ENCODE measurements around the gene PDGFA. TPM values are rescaled to one million over a fixed set of nuclear protein-coding genes. Genes with fewer than 3 reads are reported as not detected.

PDGFA gene
- total RNA-seq, 2 experiments from 2014 or later, result 5.2 to 5.3 TPM

GRCh38 chr7:540579-540978, 20.9 kb upstream of the PDGFA start:
- no peak overlapping the region for H3K27ac Mint-ChIP-seq
- ChIA-PET POLR2A (no interaction called here), CTCF (no interaction called here)
- intact Hi-C loops (cut with DNase I, micrococcal nuclease), result no loop called here
- DNase-seq (no peak), ATAC-seq (no peak)
- H3K36me3 Mint-ChIP-seq (ENCODE audit: low read depth), result no peaks in the 10 kb centered on the region
- H3K9me3 Mint-ChIP-seq (ENCODE audit: low read depth), result peaks cover 4% of the 10 kb centered on the region
- H3K4me1 Mint-ChIP-seq, result peaks cover 5% of the 10 kb centered on the region
- H3K27me3 Mint-ChIP-seq, result no peaks in the 10 kb centered on the region
- no peak overlapping the region for H3K4me3 Mint-ChIP-seq

GRCh38 chr7:539731-540411, 20.2 kb upstream of the PDGFA start:
- no peak overlapping the region for H3K27ac Mint-ChIP-seq
- DNase-seq, result no peak
- no peak overlapping the region for H3K4me3 Mint-ChIP-seq
- no peaks in the 10 kb centered on the region for H3K36me3 Mint-ChIP-seq (ENCODE audit: low read depth)
- intact Hi-C loops (cut with DNase I, micrococcal nuclease), result no loop called here
- no peaks in the 10 kb centered on the region for H3K9me3 Mint-ChIP-seq (ENCODE audit: low read depth)
- ATAC-seq, result no peak
- CTCF ChIA-PET, result no interaction called here
- H3K27me3 Mint-ChIP-seq, result no peaks in the 10 kb centered on the region
- POLR2A ChIA-PET, result no interaction called here
- peaks cover 5% of the 10 kb centered on the region for H3K4me1 Mint-ChIP-seq

GRCh38 chr7:538764-539685, 19.4 kb upstream of the PDGFA start:
- H3K27ac Mint-ChIP-seq, result no peak overlapping the region
- H3K9me3 Mint-ChIP-seq (ENCODE audit: low read depth), result no peaks in the 10 kb centered on the region
- DNase-seq (no peak), ATAC-seq (no peak)
- no peak overlapping the region for H3K4me3 Mint-ChIP-seq
- intact Hi-C loops (cut with DNase I, micrococcal nuclease), result no loop called here
- H3K27me3 Mint-ChIP-seq, result no peaks in the 10 kb centered on the region
- CTCF ChIA-PET, result no interaction called here
- H3K36me3 Mint-ChIP-seq (ENCODE audit: low read depth), result no peaks in the 10 kb centered on the region
- peaks cover 5% of the 10 kb centered on the region for H3K4me1 Mint-ChIP-seq
- POLR2A ChIA-PET, result no interaction called here

GRCh38 chr7:537911-538634, 18.4 kb upstream of the PDGFA start:
- POLR2A ChIA-PET, result no interaction called here
- Mint-ChIP-seq H3K27me3 (no peaks in the 10 kb centered on the region), H3K4me1 (peaks cover 5% of the 10 kb centered on the region), H3K4me3 (no peak overlapping the region), H3K36me3 (ENCODE audit: low read depth) (no peaks in the 10 kb centered on the region), H3K27ac (no peak overlapping the region), H3K9me3 (ENCODE audit: low read depth) (no peaks in the 10 kb centered on the region)
- ATAC-seq (no peak), DNase-seq (no peak)
- CTCF ChIA-PET, result no interaction called here
- intact Hi-C loops (cut with DNase I, micrococcal nuclease), result no loop called here

- ChIA-PET CTCF (interaction anchor here (0.6 kb wide), 1 partner anchor 76 kb away, joined by 3 read pairs; no protein-coding TSS in a partner anchor), POLR2A (no interaction called here)
- intact Hi-C loops (cut with DNase I, micrococcal nuclease), result no loop called here
- Mint-ChIP-seq H3K27me3 (no peaks in the 10 kb centered on the region), H3K4me3 (no peak overlapping the region), H3K27ac (no peak overlapping the region), H3K36me3 (ENCODE audit: low read depth) (no peaks in the 10 kb centered on the region), H3K4me1 (peaks cover 5% of the 10 kb centered on the region), H3K9me3 (ENCODE audit: low read depth) (no peaks in the 10 kb centered on the region)
- ATAC-seq, result no peak
- DNase-seq, result no peak
These were observed 16.6 kb upstream of the PDGFA start for GRCh38 chr7:536231-536630.

- H3K4me3 Mint-ChIP-seq, result no peak overlapping the region
- no peaks in the 10 kb centered on the region for H3K36me3 Mint-ChIP-seq (ENCODE audit: low read depth)
- ATAC-seq, result no peak
- ChIA-PET CTCF (interaction anchor here (1.1 kb wide), 1 partner anchor 10 kb away, joined by 3 read pairs; no protein-coding TSS in a partner anchor), POLR2A (no interaction called here)
- DNase-seq, result no peak
- H3K27me3 Mint-ChIP-seq, result peaks cover 2% of the 10 kb centered on the region
- peaks cover 6% of the 10 kb centered on the region for H3K4me1 Mint-ChIP-seq
- no peak overlapping the region for H3K27ac Mint-ChIP-seq
- no peaks in the 10 kb centered on the region for H3K9me3 Mint-ChIP-seq (ENCODE audit: low read depth)
- intact Hi-C loops (cut with DNase I, micrococcal nuclease), result no loop called here
These were observed 15.3 kb upstream of the PDGFA start for GRCh38 chr7:534959-535358.

GRCh38 chr7:534075-534474, 14.4 kb upstream of the PDGFA start:
- H3K27ac Mint-ChIP-seq, result no peak overlapping the region
- DNase-seq (no peak), ATAC-seq (no peak)
- ChIA-PET POLR2A (no interaction called here), CTCF (no interaction called here)
- peaks cover 6% of the 10 kb centered on the region for H3K4me1 Mint-ChIP-seq
- no peaks in the 10 kb centered on the region for H3K9me3 Mint-ChIP-seq (ENCODE audit: low read depth)
- no peak overlapping the region for H3K4me3 Mint-ChIP-seq
- intact Hi-C loops (cut with DNase I, micrococcal nuclease), result no loop called here
- peaks cover 2% of the 10 kb centered on the region for H3K27me3 Mint-ChIP-seq
- no peaks in the 10 kb centered on the region for H3K36me3 Mint-ChIP-seq (ENCODE audit: low read depth)

GRCh38 chr7:533266-533665, 13.6 kb upstream of the PDGFA start:
- DNase-seq (no peak), ATAC-seq (no peak)
- Mint-ChIP-seq H3K4me1 (peaks cover 6% of the 10 kb centered on the region), H3K27me3 (peaks cover 2% of the 10 kb centered on the region), H3K9me3 (ENCODE audit: low read depth) (no peaks in the 10 kb centered on the region), H3K36me3 (ENCODE audit: low read depth) (no peaks in the 10 kb centered on the region), H3K27ac (no peak overlapping the region), H3K4me3 (no peak overlapping the region)
- intact Hi-C loops (cut with DNase I, micrococcal nuclease), result no loop called here
- POLR2A ChIA-PET, result no interaction called here
- CTCF ChIA-PET, result no interaction called here

GRCh38 chr7:532379-533143, 12.9 kb upstream of the PDGFA start:
- ATAC-seq, result no peak
- H3K9me3 Mint-ChIP-seq (ENCODE audit: low read depth), result no peaks in the 10 kb centered on the region

GRCh38 chr7:531777-532176, 12.1 kb upstream of the PDGFA start:
- DNase-seq (peak; percentile 34), ATAC-seq (peak; percentile 74)
- ChIA-PET POLR2A (no interaction called here), CTCF (no interaction called here)
- no peak overlapping the region for H3K4me3 Mint-ChIP-seq
- no peaks in the 10 kb centered on the region for H3K9me3 Mint-ChIP-seq (ENCODE audit: low read depth)
- no peak overlapping the region for H3K27ac Mint-ChIP-seq
- intact Hi-C loops (cut with DNase I, micrococcal nuclease), result no loop called here
- H3K36me3 Mint-ChIP-seq (ENCODE audit: low read depth), result no peaks in the 10 kb centered on the region
- H3K4me1 Mint-ChIP-seq, result peaks cover 6% of the 10 kb centered on the region
- peaks cover 2% of the 10 kb centered on the region for H3K27me3 Mint-ChIP-seq

More at GRCh38 chr7:532379-533143, 12.9 kb upstream of the PDGFA start:
- peaks cover 2% of the 10 kb centered on the region for H3K27me3 Mint-ChIP-seq
- ChIA-PET CTCF (no interaction called here), POLR2A (no interaction called here)
- no peak overlapping the region for H3K27ac Mint-ChIP-seq
- H3K4me1 Mint-ChIP-seq, result peaks cover 6% of the 10 kb centered on the region
- no peaks in the 10 kb centered on the region for H3K36me3 Mint-ChIP-seq (ENCODE audit: low read depth)
- DNase-seq, result no peak
- no peak overlapping the region for H3K4me3 Mint-ChIP-seq
- intact Hi-C loops (cut with DNase I, micrococcal nuclease), result no loop called here

GRCh38 chr7:528451-528850, 8.8 kb upstream of the PDGFA start:
- peaks cover 6% of the 10 kb centered on the region for H3K4me1 Mint-ChIP-seq
- CTCF ChIA-PET, result no interaction called here

More at GRCh38 chr7:528451-528850, 8.8 kb upstream of the PDGFA start:
- H3K27me3 Mint-ChIP-seq, result peaks cover 9% of the 10 kb centered on the region
- POLR2A ChIA-PET, result no interaction called here
- DNase-seq, result no peak
- no peak overlapping the region for H3K27ac Mint-ChIP-seq
- intact Hi-C loops (cut with DNase I, micrococcal nuclease), result no loop called here
- no peak overlapping the region for H3K4me3 Mint-ChIP-seq
- H3K36me3 Mint-ChIP-seq (ENCODE audit: low read depth), result no peaks in the 10 kb centered on the region
- no peaks in the 10 kb centered on the region for H3K9me3 Mint-ChIP-seq (ENCODE audit: low read depth)
- ATAC-seq, result no peak
